SW480 (cell line): ENCODE data around the gene SNRPA1.
"Not testable (repeated sequence)": the region's sequence is repeated elsewhere in the genome, so short reads cannot be mapped to it uniquely, and the experiment has no call there.

Experiments used
- DNase-seq: peaks from one replicate; pipeline ENCODE4 v3.0.0-alpha.2; 2016; ENCODE audit warnings: low spot score

Gene SNRPA1

GRCh38 chr15:101295607-101296161 lies 636 bp upstream of the SNRPA1 start:
- peak; percentile 72 for DNase-seq

- no peak for DNase-seq
Observed at GRCh38 chr15:101293122-101293521, 1.9 kb downstream of the SNRPA1 start.

DNA sequence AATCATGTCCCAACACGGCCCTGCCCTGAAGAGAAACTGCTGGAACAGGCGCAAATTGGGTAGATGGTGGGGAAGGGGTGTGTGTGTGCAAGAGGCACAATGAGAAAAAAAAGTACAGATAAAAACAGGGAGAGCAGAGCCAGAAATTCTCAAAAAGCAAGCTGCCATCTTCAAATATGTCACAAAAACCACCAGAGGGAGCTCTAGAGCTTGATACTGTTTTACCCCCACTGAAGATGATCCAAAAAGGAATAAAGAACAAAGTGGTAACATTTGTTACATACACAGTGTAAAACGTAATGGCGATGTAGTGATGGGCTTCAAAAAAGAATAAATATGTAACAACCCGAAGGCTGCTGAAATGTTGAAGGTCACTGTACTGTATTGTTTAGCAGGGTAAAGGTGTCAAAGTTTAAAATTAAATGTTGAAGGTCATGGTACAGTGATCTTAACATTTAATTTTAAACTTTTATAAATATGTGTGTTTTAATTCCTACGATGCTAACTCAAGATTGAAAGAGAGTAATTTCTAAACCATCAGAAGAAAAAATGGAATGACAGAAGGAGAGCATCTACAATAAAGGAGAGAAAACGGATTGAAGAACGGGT lies 6.0 kb downstream of the SNRPA1 start:
- peak; percentile 54 for DNase-seq

DNA sequence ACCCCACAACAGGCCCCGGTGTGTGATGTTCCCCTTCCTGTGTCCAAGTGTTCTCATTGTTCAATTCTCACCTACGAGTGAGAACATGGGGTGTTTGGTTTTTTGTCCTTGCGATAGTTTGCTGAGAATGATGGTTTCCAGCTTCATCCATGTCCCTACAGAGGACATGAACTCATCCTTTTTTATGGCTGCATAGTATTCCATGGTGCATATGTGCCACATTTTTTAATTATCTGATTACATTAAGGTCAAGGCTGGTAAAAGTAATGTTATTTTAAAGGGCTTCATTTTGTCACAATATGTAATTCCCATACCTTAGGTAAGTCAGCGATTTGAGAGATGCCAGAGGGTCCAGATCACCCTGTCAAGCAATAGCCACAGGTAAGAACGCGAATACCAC lies 7.7 kb downstream of the SNRPA1 start:
- DNase-seq = not testable (repeated sequence)

DNA sequence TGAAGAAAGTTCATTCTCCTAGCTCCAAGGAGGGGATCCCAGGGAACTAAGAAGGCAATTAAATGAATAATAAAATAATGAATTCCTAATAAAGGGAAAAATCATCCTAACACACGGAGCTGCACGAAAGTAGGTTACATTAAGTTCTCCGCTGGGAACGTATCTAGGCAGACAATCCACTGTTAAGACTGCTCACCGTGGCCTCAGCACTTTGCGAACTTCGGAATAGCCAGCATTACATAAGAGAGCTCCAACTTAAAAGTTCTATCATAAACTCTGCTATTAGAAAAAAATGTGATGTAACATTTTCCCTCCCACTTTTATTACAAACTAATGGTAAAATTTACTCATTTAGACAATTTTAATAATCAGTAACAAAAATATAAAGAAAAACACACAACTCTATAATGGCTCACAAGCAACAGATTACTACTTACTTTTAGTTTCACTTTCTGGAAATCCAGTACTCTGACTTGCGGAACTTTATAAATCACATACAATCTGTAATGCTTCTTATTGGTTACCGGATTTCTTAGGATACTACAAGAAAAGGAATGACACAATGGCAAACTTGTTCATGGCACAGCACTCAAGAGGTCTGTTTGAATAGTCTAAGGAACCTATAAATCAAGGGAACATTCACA lies 8.5 kb downstream of the SNRPA1 start:
- no peak for DNase-seq

DNA sequence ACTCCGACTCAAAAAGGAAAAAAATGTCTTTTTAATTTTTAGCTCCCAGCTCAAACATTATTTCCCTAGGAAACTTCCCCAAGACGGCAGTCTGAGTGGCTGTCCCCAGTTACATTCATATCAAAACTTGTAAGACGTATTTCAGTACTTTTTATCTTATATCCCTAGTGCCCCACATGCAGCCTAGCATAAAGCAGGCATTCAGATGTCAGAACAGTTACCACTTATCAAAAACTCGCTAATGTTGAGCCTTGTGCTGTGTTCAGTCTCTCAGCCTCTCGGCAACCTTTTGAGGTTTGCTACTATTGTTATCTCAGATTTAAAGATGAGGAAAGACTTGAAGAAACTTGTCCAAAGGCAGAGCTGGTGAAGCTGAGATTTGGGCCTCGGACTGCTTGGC lies 11.1 kb downstream of the SNRPA1 start:
- no peak for DNase-seq

- no peak for DNase-seq
Observed at GRCh38 chr15:101280007-101280406, 15.0 kb downstream of the SNRPA1 start.

DNA sequence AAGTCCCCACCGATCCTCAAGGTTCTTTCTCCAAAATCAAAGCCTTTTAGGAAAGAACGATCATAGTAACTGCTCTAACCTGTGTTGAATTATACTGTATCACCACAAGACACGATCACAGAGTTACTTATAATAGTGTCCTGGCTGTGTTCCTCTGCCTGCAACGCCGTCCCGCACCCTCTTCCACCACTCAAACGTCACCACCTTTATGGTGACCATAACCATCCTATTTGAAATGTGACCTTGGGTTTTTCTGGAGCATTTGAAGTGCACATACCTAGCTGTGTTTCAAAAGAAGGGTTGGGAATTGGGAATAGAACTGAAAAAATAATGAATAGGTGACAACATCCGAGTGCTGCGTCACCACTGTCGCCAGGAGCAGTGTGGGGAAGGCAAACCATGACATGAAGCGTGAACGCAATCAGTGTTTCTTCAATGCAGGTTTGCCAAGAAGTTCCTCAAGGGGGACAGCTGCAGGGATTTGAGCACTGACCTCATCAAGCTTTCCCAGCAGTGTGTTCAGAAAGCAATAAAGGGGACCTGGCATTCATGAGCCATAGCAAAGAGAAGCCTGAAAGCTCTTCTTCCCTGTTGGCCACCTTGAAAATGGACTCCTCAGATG lies 17.0 kb downstream of the SNRPA1 start:
- DNase-seq = no peak

- DNase-seq = peak; percentile 85
Observed at GRCh38 chr15:101277038-101277822, 17.8 kb downstream of the SNRPA1 start, which contains the start of gene SELENOS. Gene SELENOS, minus strand, starts transcription at chr15:101277485. Its CDS starts 68 bp downstream, at chr15:101277417.

GRCh38 chr15:101276501-101277037 lies 18.5 kb downstream of the SNRPA1 start:
- peak; percentile 36 for DNase-seq

GRCh38 chr15:101275018-101275417 lies 20.0 kb downstream of the SNRPA1 start:
- DNase-seq = no peak

DNA sequence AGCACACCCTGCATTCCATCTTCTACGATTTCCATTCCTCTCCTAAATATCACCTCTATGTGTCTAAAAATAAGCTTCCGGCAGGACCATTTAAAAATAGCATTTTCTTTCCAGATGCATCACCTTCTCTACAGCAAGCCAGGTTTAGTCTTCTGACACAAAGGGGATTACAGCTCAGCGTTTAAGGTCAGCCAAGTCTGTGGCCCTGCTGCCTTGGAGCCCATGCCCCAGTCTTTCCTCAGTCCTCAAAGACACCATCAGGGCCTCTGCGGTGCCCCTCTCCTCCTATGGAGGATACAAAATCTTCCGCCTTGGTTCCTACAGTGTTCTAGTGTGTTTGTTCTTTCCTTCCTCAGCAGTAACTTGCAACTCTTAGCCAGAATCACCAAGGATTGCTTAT lies 21.5 kb downstream of the SNRPA1 start:
- no peak for DNase-seq

GRCh38 chr15:101272584-101272983 lies 22.5 kb downstream of the SNRPA1 start:
- no peak for DNase-seq

DNA sequence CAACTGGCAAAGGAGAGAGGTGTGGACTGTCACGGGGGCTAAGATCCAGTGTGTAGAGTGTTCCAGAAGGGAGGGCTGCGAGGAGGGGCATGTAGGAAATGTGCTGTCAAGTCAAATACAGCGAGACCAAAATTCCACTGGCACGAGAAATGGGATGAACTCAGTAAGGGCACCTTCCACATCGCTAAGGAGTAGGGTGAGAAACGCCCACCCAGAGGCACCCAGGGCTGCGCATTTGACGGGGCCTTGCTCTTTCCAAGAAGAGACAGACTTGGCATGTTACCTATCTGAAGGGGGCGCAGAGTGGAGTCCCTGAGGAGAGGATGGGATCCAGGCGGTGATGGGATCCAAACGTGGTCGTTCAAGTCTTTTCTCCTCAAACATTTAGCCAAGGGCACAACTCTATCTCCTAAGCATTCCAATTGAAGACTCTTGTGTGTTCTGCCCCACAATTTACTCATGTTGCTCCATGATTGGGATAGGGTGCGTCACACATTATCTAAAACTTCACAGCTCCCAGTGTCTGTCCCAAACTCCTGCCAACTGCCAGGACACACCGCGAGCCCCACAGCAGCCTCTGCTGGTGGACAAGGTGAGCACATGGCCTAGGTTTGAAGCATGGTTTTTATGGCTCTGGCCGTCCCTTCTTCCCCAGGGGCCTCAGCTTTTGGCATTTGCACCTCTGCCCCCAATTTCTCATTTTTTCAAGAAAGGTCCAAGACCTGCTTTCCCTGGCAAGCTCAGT lies 25.4 kb downstream of the SNRPA1 start:
- DNase-seq = no peak

DNA sequence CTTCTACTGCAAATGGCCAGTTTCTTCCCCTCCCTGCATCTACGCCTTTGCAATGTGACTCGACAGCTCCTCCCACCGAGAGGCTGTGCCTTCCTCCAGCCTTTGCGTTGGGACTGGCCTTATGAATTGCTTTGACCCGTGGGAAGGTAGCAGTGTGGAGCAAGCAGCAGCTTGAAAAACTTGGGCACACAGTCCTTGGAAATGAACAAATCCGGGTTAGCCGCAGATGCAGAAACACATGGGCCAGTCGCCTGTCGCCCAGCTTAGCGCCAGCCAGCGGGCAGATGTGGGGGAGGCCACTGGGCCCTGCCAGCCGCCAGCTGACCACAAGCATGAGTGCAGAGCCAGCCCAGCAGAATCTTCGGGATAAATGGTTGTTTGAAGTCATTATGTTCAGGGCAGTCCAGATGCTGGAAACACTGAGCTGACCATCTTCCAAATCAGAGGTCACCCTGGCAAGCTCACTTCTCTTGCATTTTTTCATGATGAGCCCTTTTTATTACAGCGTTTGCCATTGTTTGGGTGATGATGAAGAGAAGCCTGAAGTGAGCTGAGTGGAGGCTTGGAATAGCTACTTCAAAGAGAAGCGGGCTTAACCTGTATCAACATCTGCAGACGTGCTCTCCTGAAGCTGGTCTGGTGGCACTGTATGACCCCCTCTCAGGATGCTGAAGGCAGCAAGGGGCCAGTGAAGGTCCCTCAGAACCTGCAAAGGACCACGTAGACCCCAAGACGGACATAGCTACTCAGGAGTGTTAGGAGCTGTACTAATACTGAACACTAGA lies 27.5 kb downstream of the SNRPA1 start:
- DNase-seq = peak; percentile 22

DNA sequence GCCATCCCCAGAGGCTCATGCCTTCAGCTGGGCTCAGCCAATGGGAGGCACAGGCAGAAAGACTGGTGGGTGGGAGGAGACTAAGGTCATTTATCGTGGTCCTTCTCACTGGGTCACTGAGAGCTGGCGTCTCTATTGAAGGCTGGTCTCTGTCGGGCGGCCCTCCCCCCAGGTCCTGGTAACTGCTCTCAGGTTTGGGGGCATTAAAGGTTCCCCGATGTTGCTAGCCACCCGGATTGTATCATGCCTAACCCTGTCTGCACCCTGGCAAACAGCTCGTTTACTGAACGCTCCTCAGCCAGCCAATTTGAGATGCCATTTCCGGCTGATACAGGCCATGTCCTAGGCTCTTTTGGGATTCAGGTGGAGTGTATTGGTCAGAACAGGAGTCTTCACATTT lies 28.3 kb downstream of the SNRPA1 start:
- DNase-seq = no peak

GRCh38 chr15:101266034-101266433 lies 29.0 kb downstream of the SNRPA1 start:
- no peak for DNase-seq

DNA sequence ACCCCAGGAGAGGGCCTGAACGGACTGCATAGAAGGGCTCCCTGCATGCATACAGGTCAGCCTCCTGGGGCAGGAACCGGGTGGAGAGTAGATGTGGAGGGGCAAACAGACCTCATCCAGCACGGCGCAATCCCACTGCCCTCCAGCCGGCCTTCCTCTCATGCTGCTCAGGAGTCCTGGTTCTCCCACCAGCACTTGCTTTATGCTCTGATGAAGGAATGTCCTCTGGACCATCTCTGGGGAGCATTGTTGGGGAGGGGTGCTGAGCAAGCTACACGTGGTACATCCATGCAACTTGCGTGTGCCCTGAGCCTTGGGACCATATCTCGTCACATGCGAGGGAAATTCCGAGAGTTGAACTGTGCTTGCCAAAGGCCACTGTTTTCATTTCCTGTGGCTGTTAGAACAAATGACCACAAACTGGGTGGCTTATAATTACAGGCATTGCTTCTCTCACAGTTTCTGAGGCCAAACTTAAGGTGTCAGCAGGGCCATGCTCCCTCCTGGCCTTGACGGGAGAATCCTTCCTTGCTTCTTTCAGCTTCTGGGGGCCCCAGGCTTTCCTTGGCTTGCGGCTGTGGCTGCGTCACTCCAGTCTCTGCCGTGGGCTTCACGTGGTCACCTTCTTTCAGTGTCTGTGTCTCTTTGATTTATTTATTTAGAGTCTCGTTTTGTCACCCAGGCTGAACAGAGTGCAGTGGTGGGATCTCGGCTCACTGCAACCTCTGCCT lies 30.0 kb downstream of the SNRPA1 start:
- no peak for DNase-seq

GRCh38 chr15:101264011-101264410 lies 31.0 kb downstream of the SNRPA1 start:
- no peak for DNase-seq

- DNase-seq = no peak
Observed at GRCh38 chr15:101262551-101262950, 32.5 kb downstream of the SNRPA1 start.
